Neural cell (in vitro differentiated cells): Measurements from ENCODE around the gene UBE2D4.

ENCODE experiments used
- POLR2AphosphoS5 ChIP-seq: IDR thresholded peaks from 2 replicates; pipeline ENCODE4 v1.6.1; 2012
- SMC3 ChIP-seq: fragments of 450-650 bp; conservative IDR thresholded peaks from 2 replicates; pipeline ENCODE4 v1.6.1; 2014; ENCODE audit warnings: antibody characterized with exemption, mild to moderate bottlenecking, moderate library complexity; ENCODE audit not compliant: poor library complexity
- TF ChIP-seq, protein P1 (sequence below): fragments of 450-650 bp; IDR thresholded peaks from 2 replicates; pipeline ENCODE4 v1.5.1; 2014; ENCODE audit warnings: antibody characterized with exemption, mild to moderate bottlenecking, moderate library complexity; ENCODE audit not compliant: poor library complexity, severe bottlenecking

DNA sequence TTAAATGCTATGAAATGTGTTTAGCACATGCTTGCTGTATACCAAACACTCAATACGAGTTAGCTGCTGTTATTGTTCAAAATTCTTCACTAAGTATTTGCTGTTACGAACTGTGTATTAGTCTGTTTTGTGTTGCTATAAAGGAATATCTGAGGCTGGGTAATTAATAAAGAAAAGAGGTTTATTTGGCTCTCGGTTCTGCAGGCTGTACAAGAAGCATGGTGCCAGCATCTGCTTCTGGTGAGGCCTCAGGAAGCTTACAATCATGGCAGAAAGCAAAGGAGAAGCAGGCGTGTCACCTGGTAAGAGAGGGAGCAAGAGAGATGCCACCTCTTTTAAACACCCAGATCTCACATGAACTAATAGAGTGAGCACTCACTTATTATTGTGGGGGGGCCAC lies 1.6 kb downstream of the UBE2D4 start:
- TF ChIP-seq SMC3 (no peak), POLR2AphosphoS5 (no peak)
- TF ChIP-seq, protein P1, sequence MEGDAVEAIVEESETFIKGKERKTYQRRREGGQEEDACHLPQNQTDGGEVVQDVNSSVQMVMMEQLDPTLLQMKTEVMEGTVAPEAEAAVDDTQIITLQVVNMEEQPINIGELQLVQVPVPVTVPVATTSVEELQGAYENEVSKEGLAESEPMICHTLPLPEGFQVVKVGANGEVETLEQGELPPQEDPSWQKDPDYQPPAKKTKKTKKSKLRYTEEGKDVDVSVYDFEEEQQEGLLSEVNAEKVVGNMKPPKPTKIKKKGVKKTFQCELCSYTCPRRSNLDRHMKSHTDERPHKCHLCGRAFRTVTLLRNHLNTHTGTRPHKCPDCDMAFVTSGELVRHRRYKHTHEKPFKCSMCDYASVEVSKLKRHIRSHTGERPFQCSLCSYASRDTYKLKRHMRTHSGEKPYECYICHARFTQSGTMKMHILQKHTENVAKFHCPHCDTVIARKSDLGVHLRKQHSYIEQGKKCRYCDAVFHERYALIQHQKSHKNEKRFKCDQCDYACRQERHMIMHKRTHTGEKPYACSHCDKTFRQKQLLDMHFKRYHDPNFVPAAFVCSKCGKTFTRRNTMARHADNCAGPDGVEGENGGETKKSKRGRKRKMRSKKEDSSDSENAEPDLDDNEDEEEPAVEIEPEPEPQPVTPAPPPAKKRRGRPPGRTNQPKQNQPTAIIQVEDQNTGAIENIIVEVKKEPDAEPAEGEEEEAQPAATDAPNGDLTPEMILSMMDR, result no peak
